Measurements from ENCODE around the gene CCRL2. TPM values are rescaled to one million over a fixed set of nuclear protein-coding genes. Genes with fewer than 3 reads are reported as not detected.
A peak's percentile ranks its signal among the peaks of the same experiment; 100 is the strongest.

The CCRL2 gene
- total and polyA plus RNA-seq, 2 of the 8 experiments (the other 6 are each of a cell fraction or from before 2014, with no cell fraction given) = not detected

DNA sequence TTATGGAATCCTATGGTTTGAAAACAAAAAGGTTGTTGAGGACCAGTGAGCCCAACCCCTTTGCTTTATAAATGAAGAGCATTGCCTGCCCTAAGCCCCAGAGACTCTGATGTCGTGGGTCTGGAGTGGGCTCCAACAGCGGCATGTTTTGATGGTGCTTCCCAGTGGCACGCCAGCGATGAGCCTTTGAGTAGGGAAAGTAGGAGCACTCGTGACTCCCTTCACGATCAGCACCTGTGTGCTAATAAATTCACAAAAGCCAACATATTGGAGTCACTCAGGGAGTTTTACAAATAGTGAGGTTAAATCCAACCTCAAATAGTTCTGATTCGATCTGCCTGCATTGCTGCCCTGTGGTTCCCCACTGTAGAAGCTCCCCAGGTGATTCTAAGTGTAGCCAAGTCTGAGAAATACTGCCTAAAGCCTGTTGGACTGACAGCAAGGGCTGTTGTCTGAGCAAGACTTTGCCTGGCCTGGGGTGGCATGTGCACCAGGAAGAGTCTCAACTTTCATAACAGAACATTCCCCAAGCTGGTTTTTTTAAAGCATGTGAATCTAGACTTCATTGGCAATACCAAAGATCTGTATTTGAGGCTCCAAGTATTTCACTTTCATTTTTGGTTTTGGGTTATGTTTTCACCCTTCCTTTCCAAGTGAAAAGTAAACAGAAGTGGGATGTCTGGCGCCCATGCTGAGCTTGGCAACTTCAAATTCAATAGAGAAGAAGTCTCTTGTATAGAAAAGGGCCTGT is 26.4 kb upstream of the CCRL2 start:
- FAIRE-seq = no peak
- CTCF ChIA-PET (ENCODE audit: partially characterized antibody) = interaction anchor here (0.6 to 1.7 kb wide), 4 partner anchors 11 to 1434 kb away, joined by 3 to 4 read pairs (median 3); no protein-coding TSS in a partner anchor
- no peak for TF ChIP-seq RFX5 (IDR thresholded peaks at IDR 0.05; ENCODE audit: borderline replicate concordance, low read depth, low read length)
- TF ChIP-seq GTF2F1 (IDR thresholded peaks at IDR 0.05; ENCODE audit: borderline replicate concordance, low read depth, low read length) = no peak
- no peak for TF ChIP-seq JUND (IDR thresholded peaks at IDR 0.05; ENCODE audit: low read length)
- no peak for TF ChIP-seq EZH2 (IDR thresholded peaks at IDR 0.05; ENCODE audit: low read depth, low read length, severe bottlenecking)
- no peak for TF ChIP-seq POLR2AphosphoS5 (IDR thresholded peaks at IDR 0.05; ENCODE audit: low read depth, low read length)
- TF ChIP-seq KDM1A (IDR thresholded peaks at IDR 0.05; ENCODE audit: borderline replicate concordance, low read length) = no peak
- no peak for TF ChIP-seq CHD2 (IDR thresholded peaks at IDR 0.05; ENCODE audit: low read length)
- TF ChIP-seq CEBPB (IDR thresholded peaks at IDR 0.05; ENCODE audit: low read depth, low read length) = no peak
- no peak for TF ChIP-seq KDM4A (IDR thresholded peaks at IDR 0.05; ENCODE audit: low read depth, low read length, severe bottlenecking)
- TF ChIP-seq POU5F1 (IDR thresholded peaks at IDR 0.05; ENCODE audit: low read depth, low read length) = no peak
- no peak for TF ChIP-seq SRF (IDR thresholded peaks at IDR 0.05; ENCODE audit: low read depth, low read length)
- no peak for TF ChIP-seq RBBP5 (IDR thresholded peaks at IDR 0.05; ENCODE audit: borderline replicate concordance, low read depth, low read length)

More for the DNA sequence above, 26.4 kb upstream of the CCRL2 start:
- Histone ChIP-seq H3K23me2 (ENCODE audit: low read depth, low read length) (no peaks in the 10 kb centered on the region), H3K4me3 (ENCODE audit: extremely low read depth in 1 of 4, insufficient read depth in 2 of 4, low read depth in 3 of 4, low read length in 4 of 4) (no peak overlapping the region), H2BK20ac (ENCODE audit: low read length) (0 out of 2 replicates have a peak overlapping the region, but pooled peaks have one; percentile 10), H3K9ac (replicated peaks in 1 of 4; ENCODE audit: extremely low read depth in 1 of 4, low read depth in 3 of 4, low read length in 3 of 4) (no peak overlapping the region), H3K18ac (ENCODE audit: extremely low read depth, low read length) (no peak overlapping the region; the same call in 1 of the 2 replicates), H4K91ac (replicated peaks; ENCODE audit: insufficient read length, low read length) (no peak overlapping the region), H3K79me1 (ENCODE audit: low read depth, low read length) (no peaks in the 10 kb centered on the region), H2AFZ (ENCODE audit: low read length) (no peak overlapping the region), H2AK5ac (ENCODE audit: low read depth, low read length) (no peak overlapping the region), H3K4ac (replicated peaks; ENCODE audit: insufficient read length, low read depth, low read length) (no peak overlapping the region), H2BK5ac (ENCODE audit: low read depth, low read length) (no peak overlapping the region), H4K8ac (ENCODE audit: extremely low read depth, insufficient read depth, low read length) (no peak overlapping the region), H2BK120ac (replicated peaks; ENCODE audit: low read depth, low read length) (no peak overlapping the region), H3K4me2 (ENCODE audit: insufficient read depth in 1 of 2, low read depth in 2 of 2, low read length in 2 of 2) (no peak overlapping the region), H3K27ac (ENCODE audit: low read depth, low read length) (no peak overlapping the region), H3K36me3 (ENCODE audit: control insufficient read depth in 2 of 4, insufficient read depth in 4 of 4, low read length in 3 of 4) (no peaks in the 10 kb centered on the region), H3K56ac (replicated peaks; ENCODE audit: insufficient read length, low read depth, low read length) (no peak overlapping the region), H3K27me3 (replicated peaks in 1 of 4; ENCODE audit: control insufficient read depth in 3 of 4, extremely low read depth in 1 of 4, insufficient read depth in 3 of 4, low read length in 3 of 4) (no peaks in the 10 kb centered on the region), H3K4me1 (replicated peaks in 1 of 4; ENCODE audit: control insufficient read depth in 3 of 4, insufficient read depth in 4 of 4, low read length in 3 of 4) (peaks cover 0 to 14% (median 7%) of the 10 kb centered on the region in 4 experiments; a peak in 6 of 7 replicates), H2BK15ac (ENCODE audit: low read length) (0 out of 2 replicates have a peak overlapping the region, but pooled peaks have one; percentile 13), H4K20me1 (replicated peaks in 1 of 2; ENCODE audit: control insufficient read depth in 1 of 2, insufficient read depth in 2 of 2, low read length in 2 of 2) (no peaks in the 10 kb centered on the region), H3K23ac (ENCODE audit: insufficient read length) (no peak overlapping the region), H3K14ac (ENCODE audit: insufficient read length) (no peak overlapping the region), H3K9me3 (ENCODE audit: insufficient read depth in 2 of 2, low read depth in 1 of 2, low read length in 1 of 2) (no peaks in the 10 kb centered on the region), H4K5ac (ENCODE audit: insufficient read length, low read depth, low read length) (no peak overlapping the region), H2BK12ac (ENCODE audit: low read depth, low read length) (no peak overlapping the region), H3K79me2 (ENCODE audit: control insufficient read depth in 1 of 2, insufficient read depth in 2 of 2, low read length in 2 of 2) (no peaks in the 10 kb centered on the region)
- no peak for DNase-seq (ENCODE audit: low read depth in 1 of 2, low spot score in 2 of 2)
- POLR2A ChIA-PET (ENCODE audit: partially characterized antibody) = no interaction called here
- 89% methylated on average over 8 of the region's 8 CpGs; no CpG with 5 or more reads in 1 of the 2 experiments for WGBS, 2 experiments (ENCODE audit: extremely low coverage in 1 of 2, insufficient coverage in 1 of 2, insufficient read length in 1 of 2, insufficient replicate concordance in 2 of 2, low coverage in 1 of 2, low lambda C conversion rate in 2 of 2, missing lambda C conversion rate in 1 of 2)

Measured in H1 (cell line).